Keratinocyte (primary cell): ENCODE measurements around the gene CCL22. TPM values are rescaled to one million over a fixed set of nuclear protein-coding genes. Genes with fewer than 3 reads are reported as not detected.
"Not testable (repeated sequence)": the region's sequence is repeated elsewhere in the genome, so short reads cannot be mapped to it uniquely, and the experiment has no call there.

ENCODE experiments used
- DNase-seq: peaks from one replicate; pipeline ENCODE4 v3.0.0-alpha.2; 2011; ENCODE audit warnings: low read depth, missing footprints, low spot score
- FAIRE-seq: peaks from 2 replicates; lab custom pipeline; 2011; peaks lifted over from hg19 to GRCh38; lab: Jason Lieb, UNC
- H2AFZ ChIP-seq: 2 replicates; pipeline ENCODE4 v1.6.0; 2012; ENCODE audit warnings: low read length, control low read depth, inconsistent platforms; ENCODE audit not compliant: control insufficient read depth
- H3K27ac ChIP-seq: 2 replicates; pipeline ENCODE4 v1.5.1; 2011; ENCODE audit warnings: low read length; ENCODE audit not compliant: control insufficient read depth, insufficient read depth
- H3K27me3 ChIP-seq: 3 replicates; pipeline ENCODE4 v1.6.0; 2011; ENCODE audit warnings: low read length; ENCODE audit not compliant: control insufficient read depth, insufficient read depth; ENCODE audit errors: extremely low read depth
- H3K36me3 ChIP-seq, 2 experiments: 2 replicates in 1 of 2; 3 replicates in 1 of 2; pipeline ENCODE4 v1.5.1; 2011; ENCODE audit warnings: low read length in 2 of 2, mild to moderate bottlenecking in 1 of 2; ENCODE audit not compliant: control insufficient read depth in 2 of 2, insufficient read depth in 2 of 2; ENCODE audit errors: extremely low read depth in 1 of 2
- H3K4me1 ChIP-seq: 3 replicates; pipeline ENCODE4 v1.5.1; 2011; ENCODE audit warnings: low read length; ENCODE audit not compliant: control insufficient read depth, insufficient read depth; ENCODE audit errors: extremely low read depth
- H3K4me2 ChIP-seq: 3 replicates; pipeline ENCODE4 v1.6.0; 2011; ENCODE audit warnings: low read depth, low read length; ENCODE audit not compliant: control insufficient read depth, insufficient read depth; ENCODE audit errors: extremely low read depth
- H3K4me3 ChIP-seq, 3 experiments: fragments of 200-600 bp in 1 of 3; sonication (generic) in 1 of 3; 2 replicates in 2 of 3; 3 replicates in 1 of 3; pipeline ENCODE4 v1.5.1; 2011 to 2016; ENCODE audit warnings: low read length in 3 of 3, mild to moderate bottlenecking in 3 of 3, control low read depth in 2 of 3, inconsistent platforms in 1 of 3, low read depth in 1 of 3, mixed read lengths in 1 of 3, mixed run types in 1 of 3, moderate library complexity in 1 of 3; ENCODE audit not compliant: control insufficient read depth in 2 of 3, insufficient read depth in 2 of 3; ENCODE audit errors: extremely low read depth in 1 of 3
- H3K79me2 ChIP-seq: 2 replicates; pipeline ENCODE4 v1.6.0; 2012; ENCODE audit warnings: low read length; ENCODE audit not compliant: control insufficient read depth, insufficient read depth
- H3K9ac ChIP-seq: 3 replicates; pipeline ENCODE4 v1.6.0; 2011; ENCODE audit warnings: low read length; ENCODE audit not compliant: control insufficient read depth, insufficient read depth; ENCODE audit errors: extremely low read depth
- H3K9me1 ChIP-seq: 3 replicates; pipeline ENCODE4 v1.6.0; 2011; ENCODE audit warnings: low read length; ENCODE audit not compliant: control insufficient read depth, insufficient read depth; ENCODE audit errors: extremely low read depth
- H3K9me3 ChIP-seq: 2 replicates; pipeline ENCODE4 v1.5.1; 2012; ENCODE audit warnings: low read depth, low read length; ENCODE audit not compliant: control insufficient read depth
- H4K20me1 ChIP-seq: 3 replicates; pipeline ENCODE4 v1.6.0; 2011; ENCODE audit warnings: low read length; ENCODE audit not compliant: control insufficient read depth, insufficient read depth; ENCODE audit errors: extremely low read depth
- CTCF ChIP-seq, 3 experiments: IDR thresholded peaks in 1 of 3; conservative IDR thresholded peaks in 1 of 3; optimal IDR thresholded peaks in 1 of 3; 2 replicates in 2 of 3; 3 replicates in 1 of 3; pipeline versions ENCODE3 to v1.5.1; 2011; ENCODE audit warnings: low read length in 3 of 3, mild to moderate bottlenecking in 3 of 3, moderate library complexity in 2 of 3, control low read depth in 1 of 3, inconsistent platforms in 1 of 3; ENCODE audit not compliant: insufficient read depth in 2 of 3; ENCODE audit errors: extremely low read depth in 1 of 3
- EZH2 ChIP-seq: IDR thresholded peaks from one replicate; pipeline ENCODE4 v1.6.1; 2012; ENCODE audit warnings: inconsistent platforms, mild to moderate bottlenecking, low read length, moderate library complexity
- dilution Hi-C: fragments of 300-500 bp; cut with MboI; formaldehyde crosslinking; loops from one replicate; pipeline ENCODE4 v1.7.0; 2020; ENCODE audit warnings: low sequenced_read_pairs; ENCODE audit not compliant: extremely low pct_ligation_motif_present
- polyA plus RNA-seq, 5 experiments: library from polyadenylated mRNA; depleted of rRNA in 3 of 5; stranded (reverse) in 3 of 5; stranded (forward) in 1 of 5; unstranded in 1 of 5; fragments of >200 nt; gene quantifications; 1 replicate in 1 of 5; 2 replicates in 3 of 5; 3 replicates in 1 of 5; pipeline versions ENCODE4 v1.2.1 to v1.2.3, GENCODE V29; 2011 to 2012; ENCODE audit warnings: missing spikeins in 2 of 5, low read depth in 1 of 5, low replicate concordance in 1 of 5

Gene CCL22
- polyA plus RNA-seq, 1 donor (not counting 4 experiments of a cell fraction or from before 2014, with no cell fraction given): not detected

DNA sequence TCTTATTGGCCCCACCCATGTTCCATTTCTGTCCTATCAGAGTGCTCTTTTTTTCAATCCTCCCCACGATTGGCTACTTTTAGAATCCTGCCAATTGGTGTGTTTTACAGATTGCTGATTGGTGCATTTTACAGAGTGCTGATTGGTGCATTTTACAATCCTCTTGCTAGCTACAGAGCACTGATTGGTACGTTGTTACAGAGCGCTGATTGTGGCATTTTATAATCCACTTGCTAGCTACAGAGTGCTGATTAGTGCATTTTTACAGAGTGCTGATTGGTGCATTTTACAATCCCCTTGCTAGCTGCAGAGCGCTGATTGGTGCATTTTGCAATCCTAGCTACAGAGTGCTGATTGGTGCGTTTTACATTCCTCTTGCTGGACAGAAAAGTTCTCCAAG, 36.4 kb downstream of the CCL22 start:
- H3K27ac ChIP-seq: no peak overlapping the region
- peaks cover 7% of the 10 kb centered on the region for H3K4me1 ChIP-seq
- H3K27me3 ChIP-seq: peaks cover 14% of the 10 kb centered on the region
- H2AFZ ChIP-seq: no peak overlapping the region
- TF ChIP-seq EZH2: no peak
- no peak for TF ChIP-seq CTCF (optimal IDR thresholded peaks at IDR 0.05 in 1 of 3, IDR thresholded peaks at IDR 0.05 in 1 of 3, conservative IDR thresholded peaks at IDR 0.05 in 1 of 3; ENCODE audit: extremely low read depth in 1 of 3, insufficient read depth in 2 of 3, low read length in 3 of 3)
- H3K79me2 ChIP-seq: no peaks in the 10 kb centered on the region
- dilution Hi-C loops: no loop called here
- DNase-seq (no peak), FAIRE-seq (no peak)
- no peak overlapping the region for H3K4me3 ChIP-seq
- H3K9me3 ChIP-seq: no peaks in the 10 kb centered on the region
- H3K9me1 ChIP-seq: peaks cover 2% of the 10 kb centered on the region
- no peak overlapping the region for H3K9ac ChIP-seq
- H3K4me2 ChIP-seq: no peak overlapping the region
- no peaks in the 10 kb centered on the region for H3K36me3 ChIP-seq
- H4K20me1 ChIP-seq: no peaks in the 10 kb centered on the region

DNA sequence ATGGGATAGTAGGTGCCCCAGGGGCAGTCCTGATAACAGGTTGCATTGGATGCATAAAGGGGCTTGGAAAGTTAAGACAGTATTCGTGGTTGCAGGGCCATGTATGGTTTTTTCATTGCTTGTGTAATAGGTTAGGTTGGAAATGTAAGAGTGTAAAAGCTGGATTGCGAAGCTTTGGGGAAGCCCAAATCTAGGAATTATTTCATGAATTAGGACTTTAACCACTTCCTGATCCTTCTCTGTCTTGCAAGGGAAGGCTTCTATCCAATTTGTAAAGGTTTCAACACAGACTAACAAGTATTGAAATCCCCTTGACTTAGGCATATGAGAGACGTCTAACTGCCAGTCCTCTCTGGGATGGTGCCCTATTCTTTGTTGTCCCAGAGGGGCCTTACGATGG, 38.2 kb downstream of the CCL22 start:
- FAIRE-seq (no peak), DNase-seq (no peak)
- no peak for TF ChIP-seq EZH2
- no peak for TF ChIP-seq CTCF (optimal IDR thresholded peaks at IDR 0.05 in 1 of 3, IDR thresholded peaks at IDR 0.05 in 1 of 3, conservative IDR thresholded peaks at IDR 0.05 in 1 of 3; ENCODE audit: extremely low read depth in 1 of 3, insufficient read depth in 2 of 3, low read length in 3 of 3)
- peaks cover 2% of the 10 kb centered on the region for H3K9me1 ChIP-seq
- H3K9me3 ChIP-seq: no peaks in the 10 kb centered on the region
- peaks cover 7% of the 10 kb centered on the region for H3K4me1 ChIP-seq
- dilution Hi-C loops: no loop called here
- H3K79me2 ChIP-seq: no peaks in the 10 kb centered on the region
- H2AFZ ChIP-seq: no peak overlapping the region
- H3K36me3 ChIP-seq: no peaks in the 10 kb centered on the region
- no peak overlapping the region for H3K9ac ChIP-seq
- peaks cover 5% of the 10 kb centered on the region for H3K27me3 ChIP-seq
- H3K4me2 ChIP-seq: no peak overlapping the region
- H4K20me1 ChIP-seq: no peaks in the 10 kb centered on the region
- H3K4me3 ChIP-seq: no peak overlapping the region
- no peak overlapping the region for H3K27ac ChIP-seq

DNA sequence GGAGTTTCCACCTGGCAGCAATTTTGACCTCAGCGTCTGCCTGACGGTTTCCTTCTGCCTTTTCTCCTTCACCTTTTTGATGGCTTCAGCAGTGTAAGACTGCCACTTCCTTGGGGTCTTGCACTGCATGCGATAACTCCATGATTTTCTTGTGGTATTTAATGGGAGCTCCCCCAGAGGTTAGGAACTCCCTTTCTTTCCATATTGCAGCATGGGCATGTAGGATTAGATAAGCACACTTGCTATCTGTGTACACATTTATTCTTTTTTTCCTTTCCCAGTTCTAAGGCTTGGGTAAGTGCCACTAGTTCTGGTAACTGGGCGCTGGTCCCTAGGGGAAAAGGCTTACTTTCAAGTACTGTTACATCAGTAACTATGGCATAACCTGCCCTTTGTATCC, 38.9 kb downstream of the CCL22 start:
- dilution Hi-C loops, H3K9ac ChIP-seq, FAIRE-seq, H3K9me3 ChIP-seq, H3K79me2 ChIP-seq, H3K4me1 ChIP-seq, H3K27ac ChIP-seq, H3K36me3 ChIP-seq, H3K27me3 ChIP-seq, H3K4me2 ChIP-seq, H3K9me1 ChIP-seq, H4K20me1 ChIP-seq, DNase-seq, H2AFZ ChIP-seq, H3K4me3 ChIP-seq: not testable (repeated sequence)
